ENCODE data around the gene SLC25A3.
"Not testable (repeated sequence)": the region's sequence is repeated elsewhere in the genome, so short reads cannot be mapped to it uniquely, and the experiment has no call there.

The SLC25A3 gene

GRCh38 chr12:98593351-98594049 lies at the start of gene SLC25A3:
Gene SLC25A3, plus strand, starts transcription at chr12:98593686. Its CDS starts 293 bp downstream, at chr12:98593979.
- DNase-seq: peak; percentile 98

GRCh38 chr12:98543701-98544100 lies 49.8 kb upstream of the SLC25A3 start:
- no peak for DNase-seq

GRCh38 chr12:98544751-98545150 lies 48.7 kb upstream of the SLC25A3 start:
- DNase-seq: no peak

GRCh38 chr12:98549371-98550110 lies 43.9 kb upstream of the SLC25A3 start:
- DNase-seq: no peak

- DNase-seq: no peak
These were observed 41.7 kb upstream of the SLC25A3 start for GRCh38 chr12:98551787-98552186.

GRCh38 chr12:98558097-98558496 lies 35.4 kb upstream of the SLC25A3 start:
- DNase-seq: not testable (repeated sequence)

- no peak for DNase-seq
These were observed 33.8 kb upstream of the SLC25A3 start for GRCh38 chr12:98559666-98560065.

- DNase-seq: no peak
These were observed 31.6 kb upstream of the SLC25A3 start for GRCh38 chr12:98561846-98562245.

GRCh38 chr12:98572010-98572409 lies 21.5 kb upstream of the SLC25A3 start:
- peak; percentile 21 for DNase-seq

- DNase-seq: no peak
These were observed 19.4 kb upstream of the SLC25A3 start for GRCh38 chr12:98574110-98574509.

- DNase-seq: no peak
These were observed 18.5 kb upstream of the SLC25A3 start for GRCh38 chr12:98575013-98575412.

GRCh38 chr12:98576795-98577194 lies 16.7 kb upstream of the SLC25A3 start:
- DNase-seq: not testable (repeated sequence)

- DNase-seq: no peak
These were observed 15.1 kb upstream of the SLC25A3 start for GRCh38 chr12:98578392-98578791.

- DNase-seq: peak; percentile 82
These were observed 14.7 kb upstream of the SLC25A3 start for GRCh38 chr12:98578821-98579220.

- peak; percentile 19 for DNase-seq
These were observed 14.1 kb upstream of the SLC25A3 start for GRCh38 chr12:98579347-98579746.

- no peak for DNase-seq
These were observed 13.7 kb upstream of the SLC25A3 start for GRCh38 chr12:98579835-98580234.

GRCh38 chr12:98580695-98581094 lies 12.8 kb upstream of the SLC25A3 start:
- no peak for DNase-seq

- DNase-seq: no peak
These were observed 12.4 kb upstream of the SLC25A3 start for GRCh38 chr12:98581101-98581500.

- DNase-seq: no peak
These were observed 11.4 kb upstream of the SLC25A3 start for GRCh38 chr12:98582093-98582492.

GRCh38 chr12:98587084-98587483 lies 6.4 kb upstream of the SLC25A3 start:
- DNase-seq: peak; percentile 58

- peak; percentile 28 for DNase-seq
These were observed 2.3 kb upstream of the SLC25A3 start for GRCh38 chr12:98591209-98591608.

GRCh38 chr12:98592825-98593322 lies 612 bp upstream of the SLC25A3 start:
- peak; percentile 20 for DNase-seq

- DNase-seq: peak; percentile 38
These were observed 757 bp downstream of the SLC25A3 start for GRCh38 chr12:98594050-98594835.
